ENCODE data around the gene CCT6A.
A peak's percentile ranks its signal among the peaks of the same experiment; 100 is the strongest.
"Not testable (repeated sequence)": the region's sequence is repeated elsewhere in the genome, so short reads cannot be mapped to it uniquely, and the experiment has no call there.

CCT6A gene

DNA sequence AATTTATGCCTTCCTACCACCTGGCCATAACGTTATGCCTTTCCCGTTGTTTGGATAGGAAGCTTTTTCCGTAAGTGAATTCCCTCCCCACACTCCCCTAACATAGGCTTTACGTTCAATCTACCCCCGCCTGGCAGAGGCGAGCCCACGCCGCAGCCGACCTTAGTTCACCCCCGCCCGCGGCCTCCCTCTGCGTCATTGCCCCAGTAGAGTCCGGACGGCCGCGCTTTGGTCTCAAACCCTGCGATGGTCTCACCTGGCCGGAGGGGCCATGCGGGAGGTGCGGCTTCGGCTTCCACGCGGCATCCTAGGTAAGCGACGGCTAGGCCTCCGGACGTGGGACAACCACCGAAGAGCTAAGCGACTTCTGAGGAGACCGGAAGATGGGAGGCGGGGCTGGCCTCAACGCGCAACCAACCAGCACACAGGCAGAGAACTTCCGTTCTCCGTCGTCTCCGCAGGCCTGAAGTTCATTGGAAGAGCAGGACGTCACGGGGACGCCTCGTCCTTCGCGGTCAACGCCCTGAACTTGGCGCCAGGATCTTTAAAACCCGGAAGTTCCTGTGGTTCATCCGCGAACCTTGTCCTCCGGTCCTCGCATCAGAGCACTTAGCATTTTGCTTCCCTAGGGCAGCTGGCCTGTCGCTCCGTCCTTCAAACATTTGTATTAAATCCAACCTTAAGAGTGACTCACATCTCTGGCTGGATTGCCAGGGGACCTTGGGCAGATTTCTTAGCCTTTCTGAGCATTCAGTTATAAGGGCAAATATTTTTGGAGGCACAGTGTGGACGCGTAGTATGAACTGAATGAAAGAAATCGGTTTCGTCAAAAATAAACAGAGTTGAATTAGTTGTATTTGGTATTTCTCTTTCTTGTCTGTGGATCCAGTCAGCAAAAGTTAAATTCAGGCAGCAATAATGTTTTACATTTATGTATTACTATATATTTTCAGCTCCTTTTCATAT lies 54.8 kb downstream of the CCT6A start, which contains the start of gene CHCHD2:
TSS of gene CHCHD2 (minus strand) at position 369 of the 966 bp plus-strand sequence. CDS start at position 306, 63 bp downstream.
- Mint-ChIP-seq H3K9me3 (no peaks in the 10 kb centered on the region), H3K4me1 (peaks cover 30% of the 10 kb centered on the region), H3K36me3 (peaks cover 12% of the 10 kb centered on the region), H3K27ac (peak within 1 kb of the TSS; percentile 99), H3K27me3 (no peaks in the 10 kb centered on the region), H3K4me3 (peak within 1 kb of the TSS; percentile 97)

DNA sequence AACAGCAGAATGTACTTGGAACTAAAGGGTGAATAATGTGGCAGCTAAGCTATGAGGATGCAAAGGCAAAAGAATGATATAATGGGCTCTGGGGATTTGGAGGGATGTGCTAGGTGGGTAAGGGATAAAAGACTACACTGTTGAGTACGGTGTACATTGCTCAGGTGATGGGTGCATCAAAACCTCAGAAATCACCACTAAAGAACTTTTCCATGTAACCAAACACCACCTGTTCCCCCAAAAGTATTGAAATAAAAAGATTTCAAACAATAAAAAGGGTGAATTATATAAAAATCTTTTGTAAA lies 56.3 kb downstream of the CCT6A start:
- H3K27me3 Mint-ChIP-seq = no peaks in the 10 kb centered on the region
- peaks cover 12% of the 10 kb centered on the region for H3K36me3 Mint-ChIP-seq
- peaks cover 28% of the 10 kb centered on the region for H3K4me1 Mint-ChIP-seq
- H3K4me3 Mint-ChIP-seq = peak overlapping the region; percentile 97
- no peak overlapping the region for H3K27ac Mint-ChIP-seq
- H3K9me3 Mint-ChIP-seq = no peaks in the 10 kb centered on the region

DNA sequence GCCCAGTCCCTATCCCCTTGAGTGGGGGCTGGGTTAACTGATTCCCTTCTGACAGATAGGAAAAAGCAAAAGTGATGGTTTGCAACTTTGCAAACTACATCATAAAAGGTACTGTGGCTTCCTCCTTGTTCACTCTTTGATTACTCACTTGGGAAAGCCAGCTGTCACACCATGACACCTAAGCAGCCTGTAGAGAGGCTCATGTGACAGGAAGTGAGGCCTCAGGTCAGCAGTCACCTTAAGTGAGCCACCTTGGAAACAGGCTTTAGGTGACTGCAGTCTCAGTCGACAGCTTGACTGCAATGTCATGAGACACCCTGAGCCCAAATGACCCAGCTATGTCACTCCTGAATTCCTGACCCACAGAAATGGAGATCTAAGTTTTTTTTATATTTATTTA lies 59.0 kb downstream of the CCT6A start:
- no peak overlapping the region for H3K27ac Mint-ChIP-seq
- H3K4me3 Mint-ChIP-seq = no peak overlapping the region
- H3K27me3 Mint-ChIP-seq = peaks cover 2% of the 10 kb centered on the region
- peaks cover 8% of the 10 kb centered on the region for H3K36me3 Mint-ChIP-seq
- no peaks in the 10 kb centered on the region for H3K9me3 Mint-ChIP-seq
- peaks cover 17% of the 10 kb centered on the region for H3K4me1 Mint-ChIP-seq

DNA sequence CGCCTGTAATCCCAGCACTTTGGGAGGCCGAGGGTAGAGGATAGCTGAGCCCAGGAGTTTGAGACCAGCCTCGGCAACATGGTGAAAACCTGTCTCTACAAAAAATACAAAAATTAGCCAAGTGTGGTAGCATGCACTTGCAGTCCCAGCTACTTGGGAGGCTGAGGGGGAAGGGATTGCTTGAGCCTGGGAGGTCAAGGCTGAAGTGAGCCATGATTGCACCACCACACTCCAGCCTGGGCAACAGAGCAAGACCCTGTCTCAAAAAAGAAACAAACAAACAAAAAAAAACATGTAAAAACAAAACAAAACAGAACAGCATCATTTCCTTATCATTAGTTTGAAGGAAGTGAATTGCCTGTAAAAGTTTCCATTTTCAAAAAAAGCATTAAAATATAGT lies 60.7 kb downstream of the CCT6A start:
- H3K9me3 Mint-ChIP-seq, H3K4me1 Mint-ChIP-seq, H3K27ac Mint-ChIP-seq, H3K36me3 Mint-ChIP-seq, H3K27me3 Mint-ChIP-seq, H3K4me3 Mint-ChIP-seq: not testable (repeated sequence)

Data from activated naive CD4-positive, alpha-beta T cell treated with anti-CD3 and anti-CD28 coated beads, Interleukin-2, amount 50 U/mL, for 24 hours (primary cell).